ENCODE results near the gene BHLHA15. TPM values are rescaled to one million over a fixed set of nuclear protein-coding genes. Genes with fewer than 3 reads are reported as not detected.

Gene BHLHA15
- total RNA-seq, 2 experiments from 2014 or later: 0.76 to 2.0 TPM

GRCh38 chr7:98196706-98197605 lies 14.3 kb upstream of the BHLHA15 start:
- Mint-ChIP-seq H3K36me3 (peaks cover 20% of the 10 kb centered on the region), H3K9me3 (peaks cover 6% of the 10 kb centered on the region), H3K27ac (no peak overlapping the region), H3K4me3 (no peak overlapping the region), H3K4me1 (peaks cover 26% of the 10 kb centered on the region), H3K27me3 (no peaks in the 10 kb centered on the region)
- no peak for DNase-seq

GRCh38 chr7:98199131-98199530 lies 12.1 kb upstream of the BHLHA15 start:
- H3K36me3 Mint-ChIP-seq: peaks cover 23% of the 10 kb centered on the region
- H3K27ac Mint-ChIP-seq: no peak overlapping the region
- no peak overlapping the region for H3K4me3 Mint-ChIP-seq
- no peaks in the 10 kb centered on the region for H3K27me3 Mint-ChIP-seq
- DNase-seq: no peak
- peaks cover 6% of the 10 kb centered on the region for H3K9me3 Mint-ChIP-seq
- H3K4me1 Mint-ChIP-seq: peaks cover 48% of the 10 kb centered on the region

GRCh38 chr7:98200364-98200763 lies 10.9 kb upstream of the BHLHA15 start:
- peak; percentile 49 for DNase-seq
- H3K27me3 Mint-ChIP-seq: no peaks in the 10 kb centered on the region
- peaks cover 29% of the 10 kb centered on the region for H3K36me3 Mint-ChIP-seq
- peaks cover 6% of the 10 kb centered on the region for H3K9me3 Mint-ChIP-seq
- peaks cover 54% of the 10 kb centered on the region for H3K4me1 Mint-ChIP-seq
- peak overlapping the region; percentile 0 for H3K4me3 Mint-ChIP-seq
- peak overlapping the region; percentile 5 for H3K27ac Mint-ChIP-seq

GRCh38 chr7:98202367-98203195 lies 8.7 kb upstream of the BHLHA15 start:
- Mint-ChIP-seq H3K4me1 (peaks cover 56% of the 10 kb centered on the region), H3K9me3 (peaks cover 6% of the 10 kb centered on the region), H3K27ac (peak overlapping the region; percentile 98), H3K36me3 (peaks cover 32% of the 10 kb centered on the region), H3K27me3 (no peaks in the 10 kb centered on the region), H3K4me3 (peak overlapping the region; percentile 78)
- peak; percentile 86 for DNase-seq

- no peaks in the 10 kb centered on the region for H3K27me3 Mint-ChIP-seq
- peaks cover 56% of the 10 kb centered on the region for H3K4me1 Mint-ChIP-seq
- peak overlapping the region; percentile 98 for H3K27ac Mint-ChIP-seq
- peak; percentile 51 for DNase-seq
- peak overlapping the region; percentile 78 for H3K4me3 Mint-ChIP-seq
- peaks cover 6% of the 10 kb centered on the region for H3K9me3 Mint-ChIP-seq
- H3K36me3 Mint-ChIP-seq: peaks cover 27% of the 10 kb centered on the region
Measured at GRCh38 chr7:98203261-98203963, 7.8 kb upstream of the BHLHA15 start.

GRCh38 chr7:98203964-98204605 lies 7.2 kb upstream of the BHLHA15 start:
- peaks cover 24% of the 10 kb centered on the region for H3K36me3 Mint-ChIP-seq
- H3K4me3 Mint-ChIP-seq: peak overlapping the region; percentile 78
- no peak for DNase-seq
- peaks cover 54% of the 10 kb centered on the region for H3K4me1 Mint-ChIP-seq
- H3K27ac Mint-ChIP-seq: peak overlapping the region; percentile 98
- peaks cover 3% of the 10 kb centered on the region for H3K9me3 Mint-ChIP-seq
- no peaks in the 10 kb centered on the region for H3K27me3 Mint-ChIP-seq

- Mint-ChIP-seq H3K9me3 (no peaks in the 10 kb centered on the region), H3K27me3 (no peaks in the 10 kb centered on the region), H3K36me3 (peaks cover 20% of the 10 kb centered on the region), H3K4me3 (no peak overlapping the region), H3K4me1 (peaks cover 50% of the 10 kb centered on the region), H3K27ac (no peak overlapping the region)
- DNase-seq: no peak
Measured at GRCh38 chr7:98204670-98205069, 6.6 kb upstream of the BHLHA15 start.

GRCh38 chr7:98205162-98205845 lies 5.9 kb upstream of the BHLHA15 start:
- DNase-seq: no peak
- H3K36me3 Mint-ChIP-seq: peaks cover 17% of the 10 kb centered on the region
- H3K4me1 Mint-ChIP-seq: peaks cover 46% of the 10 kb centered on the region
- H3K27ac Mint-ChIP-seq: peak overlapping the region; percentile 45
- no peak overlapping the region for H3K4me3 Mint-ChIP-seq
- H3K9me3 Mint-ChIP-seq: no peaks in the 10 kb centered on the region
- H3K27me3 Mint-ChIP-seq: no peaks in the 10 kb centered on the region

GRCh38 chr7:98206451-98207330 lies 4.5 kb upstream of the BHLHA15 start:
- Mint-ChIP-seq H3K4me1 (peaks cover 33% of the 10 kb centered on the region), H3K4me3 (no peak overlapping the region), H3K27me3 (no peaks in the 10 kb centered on the region), H3K27ac (no peak overlapping the region), H3K36me3 (peaks cover 15% of the 10 kb centered on the region), H3K9me3 (no peaks in the 10 kb centered on the region)
- DNase-seq: no peak

GRCh38 chr7:98209166-98209920 lies 1.9 kb upstream of the BHLHA15 start:
- H3K4me3 Mint-ChIP-seq: peak overlapping the region; percentile 47
- no peak for DNase-seq
- H3K4me1 Mint-ChIP-seq: peaks cover 8% of the 10 kb centered on the region
- H3K27ac Mint-ChIP-seq: no peak overlapping the region
- no peaks in the 10 kb centered on the region for H3K27me3 Mint-ChIP-seq
- peaks cover 9% of the 10 kb centered on the region for H3K36me3 Mint-ChIP-seq
- H3K9me3 Mint-ChIP-seq: no peaks in the 10 kb centered on the region

- no peak overlapping the region for H3K27ac Mint-ChIP-seq
- peak overlapping the region; percentile 32 for H3K4me3 Mint-ChIP-seq
- no peaks in the 10 kb centered on the region for H3K9me3 Mint-ChIP-seq
- H3K27me3 Mint-ChIP-seq: no peaks in the 10 kb centered on the region
- DNase-seq: no peak
- peaks cover 3% of the 10 kb centered on the region for H3K36me3 Mint-ChIP-seq
- H3K4me1 Mint-ChIP-seq: peaks cover 2% of the 10 kb centered on the region
Measured at GRCh38 chr7:98210513-98211220, 572 bp upstream of the BHLHA15 start.

Measured in activated naive CD8-positive, alpha-beta T cell treated with anti-CD3 and anti-CD28 coated beads for 36 hours (primary cell).